Measurements from ENCODE around the gene KYNU.

The KYNU gene

DNA sequence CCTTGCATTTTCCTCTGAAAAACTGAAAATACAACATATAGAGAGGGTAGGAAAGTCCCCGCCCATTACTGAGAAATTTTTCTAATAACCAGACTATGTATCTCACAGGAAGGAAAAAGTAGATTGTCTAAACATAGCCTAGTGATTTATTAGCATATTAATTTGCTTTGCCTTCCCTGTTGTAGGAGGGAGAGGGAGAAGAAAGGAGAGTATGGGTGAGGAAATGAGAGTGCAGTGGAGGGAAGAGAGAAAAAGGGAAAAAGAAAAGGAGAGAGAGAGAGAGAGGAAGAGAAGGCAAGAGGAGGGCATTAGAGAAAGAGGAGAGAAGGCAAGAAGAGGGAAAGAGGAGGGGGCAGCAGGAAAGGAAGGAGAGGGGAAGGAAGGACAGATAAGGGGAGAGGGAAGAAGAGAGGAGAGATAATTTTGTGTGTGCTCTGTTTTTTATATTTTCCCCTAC lies 3.6 kb upstream of the KYNU start:
- no peak overlapping the region for H3K4me3 ChIP-seq (ENCODE audit: severe bottlenecking)
- H3K27me3 ChIP-seq (ENCODE audit: insufficient read depth, poor library complexity, severe bottlenecking), result no peaks in the 10 kb centered on the region
- H3K36me3 ChIP-seq (ENCODE audit: low read depth), result no peaks in the 10 kb centered on the region
- H3K4me1 ChIP-seq (ENCODE audit: insufficient read depth, poor library complexity, severe bottlenecking), result peaks cover 36% of the 10 kb centered on the region
- DNase-seq (ENCODE audit: low spot score) (no peak), ATAC-seq (ENCODE audit: low read depth) (no peak; the same call in 2 of the 3 replicates)
- H3K9me3 ChIP-seq (ENCODE audit: severe bottlenecking), result no peaks in the 10 kb centered on the region
- TF ChIP-seq, protein P1, sequence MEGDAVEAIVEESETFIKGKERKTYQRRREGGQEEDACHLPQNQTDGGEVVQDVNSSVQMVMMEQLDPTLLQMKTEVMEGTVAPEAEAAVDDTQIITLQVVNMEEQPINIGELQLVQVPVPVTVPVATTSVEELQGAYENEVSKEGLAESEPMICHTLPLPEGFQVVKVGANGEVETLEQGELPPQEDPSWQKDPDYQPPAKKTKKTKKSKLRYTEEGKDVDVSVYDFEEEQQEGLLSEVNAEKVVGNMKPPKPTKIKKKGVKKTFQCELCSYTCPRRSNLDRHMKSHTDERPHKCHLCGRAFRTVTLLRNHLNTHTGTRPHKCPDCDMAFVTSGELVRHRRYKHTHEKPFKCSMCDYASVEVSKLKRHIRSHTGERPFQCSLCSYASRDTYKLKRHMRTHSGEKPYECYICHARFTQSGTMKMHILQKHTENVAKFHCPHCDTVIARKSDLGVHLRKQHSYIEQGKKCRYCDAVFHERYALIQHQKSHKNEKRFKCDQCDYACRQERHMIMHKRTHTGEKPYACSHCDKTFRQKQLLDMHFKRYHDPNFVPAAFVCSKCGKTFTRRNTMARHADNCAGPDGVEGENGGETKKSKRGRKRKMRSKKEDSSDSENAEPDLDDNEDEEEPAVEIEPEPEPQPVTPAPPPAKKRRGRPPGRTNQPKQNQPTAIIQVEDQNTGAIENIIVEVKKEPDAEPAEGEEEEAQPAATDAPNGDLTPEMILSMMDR (IDR thresholded peaks at IDR 0.05; ENCODE audit: poor library complexity, severe bottlenecking), result no peak
- H3K27ac ChIP-seq (ENCODE audit: poor library complexity, severe bottlenecking), result peak overlapping the region; percentile 95

DNA sequence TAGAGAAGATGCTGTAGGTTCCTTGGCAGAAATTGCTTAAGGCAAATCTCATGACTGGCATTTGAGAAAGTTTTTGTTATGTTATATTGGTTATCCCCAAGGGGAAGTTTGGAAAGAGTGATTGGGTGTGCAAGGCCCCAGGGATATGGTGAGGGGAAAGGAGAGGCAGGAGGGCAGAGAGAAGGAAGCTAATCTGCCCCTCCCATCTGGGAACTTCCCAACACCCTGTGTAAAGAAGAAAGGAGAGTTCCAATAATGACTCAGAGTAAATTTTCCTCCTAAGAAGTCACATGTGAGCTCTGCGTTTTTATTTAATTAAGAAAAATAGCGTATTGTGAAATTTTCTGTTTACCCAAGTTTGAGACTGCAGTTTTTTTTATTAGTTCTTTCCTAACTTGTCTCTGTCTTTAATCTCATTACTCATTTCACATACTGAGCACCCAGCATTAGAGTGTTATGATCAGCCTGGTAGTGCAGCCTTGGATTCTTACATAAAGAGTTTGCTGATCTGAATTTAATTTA lies 3.1 kb upstream of the KYNU start:
- peak; percentile 95 for ATAC-seq (ENCODE audit: low read depth)
- peak; percentile 78 for DNase-seq (ENCODE audit: low spot score)
- no peaks in the 10 kb centered on the region for H3K9me3 ChIP-seq (ENCODE audit: severe bottlenecking)
- no peaks in the 10 kb centered on the region for H3K27me3 ChIP-seq (ENCODE audit: insufficient read depth, poor library complexity, severe bottlenecking)
- H3K4me1 ChIP-seq (ENCODE audit: insufficient read depth, poor library complexity, severe bottlenecking), result peaks cover 36% of the 10 kb centered on the region
- TF ChIP-seq, protein P1 (IDR thresholded peaks at IDR 0.05; ENCODE audit: poor library complexity, severe bottlenecking), result no peak
- no peak overlapping the region for H3K4me3 ChIP-seq (ENCODE audit: severe bottlenecking)
- H3K27ac ChIP-seq (ENCODE audit: poor library complexity, severe bottlenecking), result peak overlapping the region; percentile 95
- H3K36me3 ChIP-seq (ENCODE audit: low read depth), result no peaks in the 10 kb centered on the region

DNA sequence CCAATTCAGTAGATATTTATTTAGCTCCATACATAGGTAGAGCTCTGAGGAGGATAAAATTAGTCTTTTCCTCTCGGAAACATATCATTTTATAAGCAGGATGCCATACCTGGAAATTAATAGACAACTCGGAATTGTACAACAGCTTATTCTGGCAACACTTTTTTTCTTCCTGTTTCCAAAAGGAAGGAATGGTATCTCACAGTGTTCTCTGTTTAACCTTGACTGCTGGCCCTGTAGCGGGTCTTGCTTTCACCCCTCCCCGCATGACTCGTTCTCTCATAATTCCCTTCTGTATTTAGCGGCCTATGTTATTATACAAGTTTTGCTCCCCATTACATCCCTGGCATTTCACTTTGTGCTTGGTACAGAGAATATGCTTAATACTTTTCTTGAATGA lies 2.5 kb upstream of the KYNU start:
- Histone ChIP-seq H3K4me1 (ENCODE audit: insufficient read depth, poor library complexity, severe bottlenecking) (peaks cover 36% of the 10 kb centered on the region), H3K36me3 (ENCODE audit: low read depth) (no peaks in the 10 kb centered on the region), H3K27ac (ENCODE audit: poor library complexity, severe bottlenecking) (peak overlapping the region; percentile 95), H3K4me3 (ENCODE audit: severe bottlenecking) (no peak overlapping the region), H3K9me3 (ENCODE audit: severe bottlenecking) (no peaks in the 10 kb centered on the region), H3K27me3 (ENCODE audit: insufficient read depth, poor library complexity, severe bottlenecking) (no peaks in the 10 kb centered on the region)
- TF ChIP-seq, protein P1 (IDR thresholded peaks at IDR 0.05; ENCODE audit: poor library complexity, severe bottlenecking), result no peak
- ATAC-seq (ENCODE audit: low read depth) (no peak), DNase-seq (ENCODE audit: low spot score) (no peak)

DNA sequence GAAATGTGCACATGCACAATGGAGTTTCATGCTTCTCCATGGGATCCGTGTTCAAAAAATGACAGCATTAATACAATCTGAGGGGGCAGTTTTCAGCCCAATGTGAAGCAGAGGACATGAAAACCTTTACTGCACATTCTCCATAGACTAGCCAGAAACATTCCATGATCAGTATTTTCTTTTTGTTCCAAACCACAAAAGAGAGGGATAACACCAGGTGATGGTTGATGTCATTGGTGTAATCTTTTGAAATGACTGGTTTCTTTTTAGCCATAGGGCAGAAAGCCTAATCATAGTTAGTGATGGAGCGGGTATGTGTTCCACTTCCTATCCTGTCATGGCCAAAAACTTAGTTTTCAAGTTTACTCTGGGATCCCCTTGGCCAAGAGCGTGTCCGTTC lies 1.8 kb upstream of the KYNU start:
- ATAC-seq (ENCODE audit: low read depth), result peak; percentile 11; the same call in 1 of the 3 replicates
- peak overlapping the region; percentile 95 for H3K27ac ChIP-seq (ENCODE audit: poor library complexity, severe bottlenecking)
- no peak overlapping the region for H3K4me3 ChIP-seq (ENCODE audit: severe bottlenecking)
- H3K9me3 ChIP-seq (ENCODE audit: severe bottlenecking), result no peaks in the 10 kb centered on the region
- no peaks in the 10 kb centered on the region for H3K36me3 ChIP-seq (ENCODE audit: low read depth)
- no peak for DNase-seq (ENCODE audit: low spot score)
- TF ChIP-seq, protein P1 (IDR thresholded peaks at IDR 0.05; ENCODE audit: poor library complexity, severe bottlenecking), result no peak
- H3K4me1 ChIP-seq (ENCODE audit: insufficient read depth, poor library complexity, severe bottlenecking), result peaks cover 36% of the 10 kb centered on the region
- H3K27me3 ChIP-seq (ENCODE audit: insufficient read depth, poor library complexity, severe bottlenecking), result no peaks in the 10 kb centered on the region

DNA sequence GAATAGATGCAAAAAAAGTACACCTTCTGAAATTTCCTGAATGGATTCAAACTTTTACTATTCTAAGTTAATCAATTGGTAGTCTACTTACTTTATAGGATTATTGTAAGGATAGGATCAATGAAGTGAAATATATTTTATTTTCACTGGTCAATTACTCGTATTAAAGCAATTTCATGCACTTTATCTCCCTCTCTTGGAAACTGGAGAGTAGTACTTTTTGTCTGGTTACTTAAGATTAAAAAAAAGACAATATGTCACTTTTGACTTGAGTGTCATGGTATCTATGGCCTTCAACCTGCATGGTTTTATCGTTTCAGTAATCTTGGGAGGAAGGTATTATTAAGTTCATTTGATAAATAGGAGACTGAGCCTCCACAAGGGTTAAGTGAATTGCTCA lies 1.0 kb upstream of the KYNU start:
- TF ChIP-seq, protein P1 (IDR thresholded peaks at IDR 0.05; ENCODE audit: poor library complexity, severe bottlenecking), result peak; percentile 28
- Histone ChIP-seq H3K36me3 (ENCODE audit: low read depth) (no peaks in the 10 kb centered on the region), H3K4me3 (ENCODE audit: severe bottlenecking) (no peak overlapping the region), H3K27me3 (ENCODE audit: insufficient read depth, poor library complexity, severe bottlenecking) (no peaks in the 10 kb centered on the region), H3K4me1 (ENCODE audit: insufficient read depth, poor library complexity, severe bottlenecking) (peaks cover 36% of the 10 kb centered on the region), H3K9me3 (ENCODE audit: severe bottlenecking) (no peaks in the 10 kb centered on the region), H3K27ac (ENCODE audit: poor library complexity, severe bottlenecking) (peak overlapping the region; percentile 95)
- no peak for DNase-seq (ENCODE audit: low spot score)
- no peak for ATAC-seq (ENCODE audit: low read depth)
